Middle frontal gyrus (tissue), 1 donor: Measurements from ENCODE around the gene KPNA6.
"Not testable (repeated sequence)": the region's sequence is repeated elsewhere in the genome, so short reads cannot be mapped to it uniquely, and the experiment has no call there.

Experiments
- DNase-seq: peaks from one replicate; pipeline ENCODE4 v3.0.0-alpha.2; 2015; ENCODE audit warnings: low spot score; ENCODE audit errors: extremely low spot score

KPNA6 gene

DNA sequence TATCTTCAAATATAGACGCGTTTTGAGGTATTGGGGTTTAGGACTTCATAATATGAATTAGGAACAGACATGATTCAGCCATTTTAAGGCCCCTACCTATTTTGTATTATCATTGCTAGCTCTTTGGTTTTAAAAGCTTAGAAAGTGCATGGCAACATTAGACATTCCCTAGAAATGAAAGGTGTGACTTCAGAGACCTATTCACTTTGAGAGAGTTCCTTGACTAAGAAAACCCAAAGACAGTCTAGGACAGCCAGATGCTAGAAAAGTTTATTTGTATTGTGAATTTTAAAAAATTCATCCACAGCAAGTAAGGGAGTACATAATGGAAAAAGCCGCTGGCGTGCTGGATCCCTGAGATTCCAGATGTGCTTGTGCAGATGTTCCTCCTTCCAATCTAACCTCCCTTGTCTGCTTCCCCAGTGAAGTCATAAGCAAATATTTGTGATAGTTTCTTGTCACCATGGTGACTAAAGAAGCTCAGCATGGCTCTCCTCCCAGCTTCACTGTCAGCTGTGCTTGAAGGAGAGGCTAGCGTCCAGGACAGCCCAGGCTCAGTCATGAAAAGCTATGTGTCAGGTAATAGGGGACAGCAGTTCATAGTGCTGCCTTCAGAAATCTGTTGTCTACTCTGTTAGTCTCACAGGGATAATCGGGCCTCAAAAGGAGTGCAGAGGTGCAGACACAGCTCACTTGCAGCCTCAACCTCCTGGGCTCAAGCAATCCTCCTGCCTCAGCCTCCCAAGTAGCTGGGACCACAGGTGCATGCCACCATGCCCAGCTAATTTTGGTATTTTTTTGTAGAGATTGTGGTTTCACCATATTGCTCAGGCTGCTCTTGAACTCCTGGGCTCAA, 34.8 kb downstream of the KPNA6 start:
- no peak for DNase-seq

DNA sequence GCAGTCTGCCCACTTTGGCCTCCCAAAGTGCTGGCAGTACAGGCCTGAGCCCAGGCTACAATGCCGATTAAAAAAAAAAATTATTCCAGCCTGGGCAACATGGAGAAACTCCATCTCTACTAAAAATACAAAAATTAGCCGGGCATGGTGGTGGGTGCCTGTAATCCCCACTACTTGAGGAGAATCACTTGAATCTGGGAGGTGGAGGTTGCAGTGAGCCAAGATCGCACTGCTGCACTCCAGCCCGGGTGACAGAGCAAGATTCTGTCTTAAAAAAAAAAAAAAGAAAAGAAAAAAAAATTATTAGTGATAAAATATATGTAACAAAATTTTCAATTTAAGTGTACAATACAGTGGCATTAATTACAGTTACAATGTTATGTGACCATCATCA, 35.4 kb downstream of the KPNA6 start:
- not testable (repeated sequence) for DNase-seq

DNA sequence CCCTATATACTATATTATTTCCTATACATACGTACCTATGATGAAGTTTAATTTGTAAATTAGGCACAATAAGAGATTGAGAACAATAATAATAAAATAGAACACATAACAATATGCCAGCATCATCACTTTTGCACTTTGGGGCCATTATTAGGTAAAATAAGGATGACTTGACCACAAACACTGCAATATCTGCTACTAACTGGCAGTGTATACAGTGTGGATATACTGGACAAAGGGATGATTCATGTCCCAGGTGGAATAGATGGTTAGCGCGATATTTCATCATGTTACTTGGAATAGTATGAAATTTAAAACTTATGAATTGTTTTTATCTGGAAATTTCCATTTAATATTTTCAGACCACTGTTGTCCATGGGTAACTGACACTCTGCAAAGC, 36.2 kb downstream of the KPNA6 start:
- DNase-seq, result no peak

DNA sequence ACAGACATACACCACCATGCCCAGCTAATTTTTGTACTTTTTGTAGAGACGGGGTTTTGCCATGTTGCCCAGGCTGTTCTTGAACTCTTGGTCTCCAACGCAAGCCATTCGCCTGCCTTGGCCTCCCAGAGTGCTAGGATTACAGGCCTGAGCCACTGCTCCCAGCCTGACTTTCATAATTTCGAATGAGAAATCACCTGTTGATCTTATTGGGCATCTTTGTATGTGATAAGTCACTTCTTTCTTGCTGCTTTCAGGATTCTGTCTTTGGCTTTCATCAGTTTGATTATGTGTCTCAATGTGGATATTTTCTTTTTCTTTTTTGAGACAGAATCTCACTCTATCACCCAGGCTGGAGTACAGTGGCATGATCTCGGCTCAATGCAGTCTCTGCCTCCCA, 39.9 kb downstream of the KPNA6 start:
- not testable (repeated sequence) for DNase-seq

DNA sequence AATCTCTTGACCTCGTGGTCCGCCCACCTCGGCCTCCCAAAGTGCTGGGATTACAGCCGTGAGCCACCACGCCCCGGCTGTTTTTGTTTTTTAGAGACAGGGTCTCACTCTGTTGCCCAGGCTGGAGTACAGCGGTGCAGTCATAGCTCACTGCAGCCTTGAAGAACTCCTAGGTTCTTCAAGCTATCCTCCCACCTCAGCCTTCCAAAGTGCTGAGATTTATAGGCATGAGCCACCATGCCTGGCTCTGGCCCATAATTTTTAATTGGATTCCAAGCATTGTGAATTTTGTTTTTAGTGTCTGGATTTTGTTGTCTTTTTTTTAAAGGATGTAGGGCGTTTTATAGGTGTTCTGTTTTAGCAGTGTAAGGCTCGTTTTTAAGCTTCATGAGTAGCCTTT, 43.0 kb downstream of the KPNA6 start:
- no peak for DNase-seq

DNA sequence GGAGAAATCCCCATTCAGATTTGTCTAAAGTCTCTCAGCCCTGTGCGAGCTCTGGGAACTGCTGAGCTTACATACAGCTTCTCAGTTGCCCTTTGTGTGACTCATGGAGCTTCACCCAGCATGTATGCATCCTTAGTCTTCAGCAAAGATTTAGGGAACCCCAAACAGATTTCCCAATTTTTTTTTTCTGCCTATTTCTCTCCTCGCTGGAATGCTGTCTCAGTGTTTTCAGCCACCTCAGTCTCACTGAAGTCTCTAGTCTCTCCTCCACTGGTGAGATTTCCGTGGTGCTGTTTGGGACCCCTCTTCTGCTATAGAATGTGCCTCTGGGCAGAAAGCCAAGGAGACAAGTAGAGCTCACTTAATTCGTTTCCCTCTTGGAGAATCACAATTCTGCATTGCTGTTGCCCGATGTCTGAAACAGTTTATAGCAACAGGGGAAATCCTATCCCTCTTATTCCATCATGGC, 43.5 kb downstream of the KPNA6 start:
- DNase-seq, result no peak

DNA sequence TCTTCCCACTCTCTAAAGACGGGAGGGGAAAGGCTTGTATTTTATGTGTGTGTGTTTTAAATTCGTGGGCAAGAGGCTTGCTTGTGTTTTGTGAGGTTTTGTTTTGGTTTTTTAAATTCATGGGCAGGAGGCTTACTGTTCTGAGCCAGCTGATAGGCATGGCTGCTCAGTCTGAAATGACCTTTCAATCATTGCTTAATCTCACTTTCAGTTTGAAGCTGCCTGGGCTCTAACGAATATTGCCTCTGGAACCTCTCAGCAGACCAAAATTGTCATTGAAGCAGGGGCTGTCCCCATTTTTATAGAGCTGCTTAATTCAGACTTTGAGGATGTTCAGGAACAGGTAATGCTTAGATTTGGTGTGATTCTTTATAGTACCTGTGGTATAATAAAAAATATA, 51.3 kb downstream of the KPNA6 start:
- DNase-seq, result no peak

DNA sequence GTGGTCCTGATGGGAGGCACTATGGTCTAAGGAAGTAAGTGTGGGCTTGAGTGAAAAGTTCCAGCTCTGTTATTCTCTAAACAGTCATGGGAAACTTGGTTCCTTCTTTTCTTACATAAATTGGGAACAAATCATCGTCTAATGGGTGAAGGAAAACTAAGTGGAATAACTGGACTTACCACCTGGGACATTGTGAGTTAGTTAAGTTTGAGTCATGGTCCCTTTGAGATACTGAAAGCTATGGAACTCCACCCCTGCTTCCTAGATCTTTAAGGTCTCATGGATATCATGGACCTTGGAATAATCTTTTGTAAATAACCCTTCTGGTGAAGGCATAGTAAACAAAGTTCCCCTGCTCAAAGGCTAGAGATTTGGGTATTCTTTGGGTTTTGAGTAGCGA, 55.5 kb downstream of the KPNA6 start:
- no peak for DNase-seq

DNA sequence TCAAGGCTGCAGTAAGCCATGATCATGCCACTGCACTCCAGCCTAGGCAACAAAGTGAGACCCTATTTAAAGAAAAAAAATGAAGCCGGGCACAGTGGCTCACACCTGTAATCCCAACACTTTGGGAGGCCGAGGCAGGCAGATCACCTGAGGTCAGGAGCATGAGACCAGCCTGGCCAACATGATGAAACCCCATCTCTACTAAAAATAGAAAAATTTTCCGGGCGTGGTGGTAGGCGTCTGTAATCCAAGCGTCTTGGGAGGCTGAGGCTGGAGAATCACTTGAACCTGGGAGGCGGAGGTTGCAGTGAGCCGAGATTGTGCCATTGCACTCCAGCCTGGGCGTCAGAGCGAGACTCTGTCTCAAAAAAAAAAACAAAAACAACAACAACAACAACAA, 57.8 kb downstream of the KPNA6 start:
- not testable (repeated sequence) for DNase-seq

DNA sequence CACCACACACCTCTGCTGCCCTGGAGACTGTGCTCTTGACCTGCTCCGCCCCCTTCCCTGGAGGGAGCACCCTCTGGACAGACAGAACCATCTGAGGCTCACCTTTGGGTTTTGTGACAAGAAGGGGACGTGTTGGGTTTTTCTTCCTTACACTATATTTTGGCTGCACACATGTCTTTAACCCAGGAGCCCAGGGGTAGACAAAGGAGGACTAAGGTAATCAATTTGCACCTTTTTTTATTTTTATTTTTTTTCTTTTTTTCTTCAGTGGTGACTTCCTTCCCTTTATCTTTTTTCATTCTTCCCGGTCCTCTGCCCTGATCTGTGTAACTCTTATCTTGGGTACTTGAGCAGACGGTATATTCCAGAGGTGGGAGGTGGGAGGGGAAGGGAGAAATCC, 63.1 kb downstream of the KPNA6 start:
- DNase-seq, result no peak

DNA sequence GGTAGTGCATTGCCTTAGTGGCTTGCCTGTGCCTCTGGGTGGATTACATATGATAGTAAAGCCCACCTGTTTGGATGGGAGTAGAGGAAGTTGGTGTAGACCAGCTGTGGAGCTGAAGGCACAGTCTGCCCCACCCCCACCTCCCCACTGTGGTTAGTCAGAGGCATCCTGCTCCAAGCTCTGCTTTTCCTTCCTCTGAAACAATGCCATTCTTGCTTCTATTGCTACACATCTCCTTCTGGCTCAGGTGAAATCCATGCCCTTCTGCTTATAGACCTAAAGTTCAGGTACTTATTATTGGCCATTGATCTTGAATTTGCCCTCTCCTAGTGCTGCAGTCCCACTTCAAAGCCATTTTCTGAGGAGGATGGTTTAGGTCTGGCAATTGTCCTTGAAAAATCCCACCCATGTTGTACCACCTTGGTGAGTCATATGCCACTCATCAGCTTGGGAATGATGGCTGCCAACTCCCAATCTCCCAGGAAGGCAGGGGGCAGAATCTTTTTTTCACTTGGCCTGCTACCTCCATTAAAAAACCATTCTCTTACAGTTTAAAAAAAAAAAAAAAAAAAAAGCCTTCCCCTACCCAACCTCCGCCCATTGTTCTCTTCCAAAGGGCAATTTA, 64.9 kb downstream of the KPNA6 start:
- no peak for DNase-seq

DNA sequence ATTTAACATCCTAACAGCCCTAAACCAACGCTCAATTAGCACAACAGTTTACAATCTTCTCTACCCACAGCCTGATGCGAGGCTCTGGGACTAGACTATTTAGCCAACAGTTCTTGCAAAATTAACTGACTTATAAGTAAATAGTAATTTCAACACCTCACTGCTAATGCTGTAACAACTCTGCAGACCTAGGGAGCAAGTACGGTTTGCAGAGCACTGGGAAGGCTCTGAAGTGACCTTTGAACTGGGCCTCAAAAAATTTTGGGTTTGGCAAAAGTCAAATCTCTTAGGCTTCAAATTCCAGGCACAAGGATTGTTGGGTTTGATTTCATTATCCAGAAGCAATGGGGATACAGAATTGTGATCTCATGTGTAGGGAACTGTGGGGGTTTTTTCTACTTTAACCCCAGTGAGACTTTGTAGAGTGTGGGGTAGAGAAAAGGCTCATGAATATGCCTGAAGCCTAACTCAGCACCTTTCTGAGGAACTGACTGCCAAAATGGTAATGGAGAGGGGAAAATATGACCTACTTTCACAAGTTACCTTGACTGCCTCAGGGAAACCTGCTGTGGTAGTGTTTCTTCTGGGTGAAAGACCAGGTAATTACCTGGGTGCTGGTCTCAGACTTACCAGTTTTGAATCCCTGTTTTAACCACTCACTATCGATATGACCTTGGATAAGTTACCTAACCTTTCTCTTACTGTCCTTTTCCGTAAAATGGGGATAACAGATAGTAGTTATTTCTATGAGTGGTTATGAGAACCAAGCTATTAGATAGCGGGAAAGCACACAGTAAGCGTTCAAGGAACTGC, 70.7 kb downstream of the KPNA6 start:
- DNase-seq, result no peak

DNA sequence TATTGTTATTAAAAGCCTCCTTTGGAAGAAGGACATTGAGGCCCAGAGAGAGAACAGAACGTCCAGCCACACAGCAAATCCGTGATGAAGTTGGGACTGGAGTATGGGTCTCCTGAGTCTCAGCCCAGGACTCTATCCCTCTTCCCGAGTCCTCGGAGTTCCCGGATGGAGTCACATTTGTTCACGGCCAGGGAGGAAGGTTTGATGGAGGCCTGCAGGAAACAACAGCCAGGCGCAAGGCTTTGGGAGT, 71.3 kb downstream of the KPNA6 start:
- DNase-seq, result no peak

DNA sequence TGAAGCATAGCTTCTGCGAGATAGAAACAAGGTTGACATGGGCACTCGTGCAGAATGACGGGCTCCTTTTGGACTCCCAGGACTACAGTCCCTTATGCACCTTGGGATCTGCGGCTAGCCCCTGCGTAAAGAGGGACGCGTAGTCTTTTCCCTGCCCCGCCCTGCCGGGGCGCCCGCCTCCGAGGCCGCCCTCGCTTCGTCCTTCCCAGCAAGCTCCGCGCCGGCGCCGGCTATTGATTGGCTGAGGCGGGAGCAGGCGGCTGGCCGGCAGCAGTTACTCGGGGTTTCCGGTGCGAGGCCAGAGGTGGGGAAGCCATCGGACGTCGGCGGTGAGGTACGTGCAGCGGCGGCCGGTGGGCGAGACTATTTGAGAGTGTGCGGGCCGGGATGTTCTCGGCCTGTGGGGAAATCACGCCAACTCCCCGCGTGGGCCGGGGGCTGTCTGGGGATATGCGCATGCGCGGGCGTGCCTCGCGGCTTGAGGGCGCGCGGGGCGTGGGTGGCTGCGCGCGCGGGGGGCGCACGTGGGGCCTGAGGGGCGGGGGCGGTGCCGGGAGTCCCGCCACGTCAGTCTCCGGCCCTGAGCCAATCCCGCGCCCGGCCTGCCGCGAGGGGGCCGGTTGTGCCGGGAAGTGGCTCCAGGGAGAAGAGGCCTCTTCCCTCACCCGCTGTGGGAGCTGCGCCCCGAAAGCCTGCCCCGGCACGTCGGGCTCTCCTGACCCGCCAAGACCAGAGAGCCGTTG, 71.8 kb downstream of the KPNA6 start, which contains the start of gene TXLNA:
TXLNA (plus strand) TSS at position 233 of the 743 bp plus-strand sequence. CDS start 671 bp downstream, outside the sequence.
- peak; percentile 84 for DNase-seq

DNA sequence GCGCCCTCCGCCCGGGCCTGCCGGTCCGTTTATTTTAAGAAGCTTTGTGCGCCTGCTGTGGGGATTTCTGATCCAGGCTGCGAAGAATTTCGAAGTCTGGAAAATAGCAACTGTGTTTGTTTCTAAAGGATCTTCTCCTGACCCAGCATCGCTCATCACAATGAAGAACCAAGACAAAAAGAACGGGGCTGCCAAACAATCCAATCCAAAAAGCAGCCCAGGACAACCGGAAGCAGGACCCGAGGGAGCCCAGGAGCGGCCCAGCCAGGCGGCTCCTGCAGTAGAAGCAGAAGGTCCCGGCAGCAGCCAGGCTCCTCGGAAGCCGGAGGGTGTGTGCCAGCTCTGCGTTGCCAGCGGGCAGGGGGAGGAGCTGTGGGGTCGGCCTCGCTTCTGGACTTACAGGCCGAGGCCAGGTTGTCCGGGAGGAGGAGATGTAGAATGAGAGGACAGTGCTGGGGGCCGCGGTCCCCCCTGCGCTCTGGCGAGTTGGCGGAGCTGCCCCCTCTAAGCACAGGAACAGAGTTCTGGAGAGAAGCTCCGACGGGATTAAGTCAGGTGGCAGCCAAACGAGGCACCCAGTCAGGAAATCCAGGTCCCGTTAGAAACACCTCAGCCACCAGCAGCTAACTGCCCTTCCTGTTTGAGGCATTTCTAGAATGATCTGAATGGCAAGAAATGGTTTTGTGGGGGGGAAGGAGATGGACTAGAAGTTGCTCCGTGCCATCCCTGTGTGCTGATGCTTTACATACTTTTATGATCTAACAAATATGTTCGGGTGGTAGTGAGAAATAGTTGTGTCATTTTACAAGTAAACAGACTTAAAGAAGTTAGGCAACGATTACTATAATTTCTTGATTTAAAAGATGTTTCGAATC, 72.6 kb downstream of the KPNA6 start:
- DNase-seq, result no peak

DNA sequence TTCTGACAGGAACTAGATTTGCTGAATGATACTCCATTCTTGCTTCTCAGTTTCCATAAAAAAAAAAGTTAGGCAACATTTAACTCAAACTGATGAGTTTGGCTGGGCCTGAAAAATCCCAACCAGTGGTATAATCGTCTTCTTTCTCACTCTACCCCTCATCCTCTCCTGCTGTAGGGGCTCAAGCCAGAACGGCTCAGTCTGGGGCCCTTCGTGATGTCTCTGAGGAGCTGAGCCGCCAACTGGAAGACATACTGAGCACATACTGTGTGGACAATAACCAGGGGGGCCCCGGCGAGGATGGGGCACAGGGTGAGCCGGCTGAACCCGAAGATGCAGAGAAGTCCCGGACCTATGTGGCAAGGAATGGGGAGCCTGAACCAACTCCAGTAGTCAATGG, 73.2 kb downstream of the KPNA6 start:
- DNase-seq, result no peak

DNA sequence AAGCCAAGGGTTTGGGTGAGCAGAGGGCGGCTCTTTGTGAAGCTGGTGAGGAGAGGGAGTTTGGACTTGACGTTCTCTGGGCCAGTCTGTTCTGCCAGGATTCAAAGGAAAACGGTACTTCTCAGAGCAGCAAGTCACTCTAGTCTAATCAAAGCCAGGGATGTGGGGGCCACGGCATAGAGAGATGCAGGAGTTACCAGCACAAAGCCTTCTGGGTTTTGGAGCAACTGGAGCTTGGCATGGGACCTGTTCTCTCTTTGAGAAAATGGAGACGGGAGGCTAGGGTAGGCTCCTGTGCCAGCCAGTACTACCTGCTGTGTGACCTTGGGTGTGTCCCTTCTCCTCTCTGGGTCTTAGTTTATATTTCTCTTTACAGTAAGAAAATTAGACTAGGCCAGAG, 73.7 kb downstream of the KPNA6 start:
- DNase-seq, result no peak

DNA sequence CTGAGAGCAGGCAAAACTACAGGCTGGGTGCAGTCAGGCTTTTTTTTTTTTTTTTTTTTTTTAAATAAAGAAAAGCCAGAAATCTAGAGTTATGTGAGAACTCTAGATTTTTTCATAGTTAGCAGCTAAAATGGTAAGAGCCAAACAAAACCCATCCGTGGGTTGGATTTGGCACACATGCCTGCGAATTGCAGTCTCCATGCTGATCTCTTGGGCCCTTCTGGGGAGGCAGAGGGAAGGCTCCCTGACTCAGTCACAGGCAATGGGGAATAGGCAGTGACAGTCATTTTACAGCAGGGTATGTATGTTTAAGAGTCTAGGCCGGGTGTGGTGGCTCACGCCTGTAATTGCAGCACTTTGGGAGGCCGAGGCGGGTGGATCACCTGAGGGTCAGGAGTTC, 74.2 kb downstream of the KPNA6 start:
- no peak for DNase-seq

DNA sequence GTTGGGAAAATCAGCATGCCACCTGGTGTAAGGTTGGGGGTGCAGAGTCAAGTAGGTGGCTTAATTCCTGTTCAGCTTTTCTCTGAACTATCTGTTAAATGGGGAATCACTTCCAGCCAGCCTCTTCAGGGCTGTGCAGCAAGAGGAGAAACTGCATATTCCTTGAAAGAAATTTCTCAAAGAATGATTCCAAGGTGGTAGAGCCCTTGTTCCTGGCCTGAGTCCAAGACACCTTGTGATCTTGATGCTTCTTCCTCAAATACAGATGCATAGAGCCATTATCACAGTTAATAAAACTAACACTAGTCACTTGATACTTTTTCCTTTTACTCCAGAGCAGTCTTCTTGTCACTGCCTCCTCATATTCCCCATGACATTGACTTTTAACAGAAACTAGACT, 76.8 kb downstream of the KPNA6 start:
- DNase-seq, result no peak

DNA sequence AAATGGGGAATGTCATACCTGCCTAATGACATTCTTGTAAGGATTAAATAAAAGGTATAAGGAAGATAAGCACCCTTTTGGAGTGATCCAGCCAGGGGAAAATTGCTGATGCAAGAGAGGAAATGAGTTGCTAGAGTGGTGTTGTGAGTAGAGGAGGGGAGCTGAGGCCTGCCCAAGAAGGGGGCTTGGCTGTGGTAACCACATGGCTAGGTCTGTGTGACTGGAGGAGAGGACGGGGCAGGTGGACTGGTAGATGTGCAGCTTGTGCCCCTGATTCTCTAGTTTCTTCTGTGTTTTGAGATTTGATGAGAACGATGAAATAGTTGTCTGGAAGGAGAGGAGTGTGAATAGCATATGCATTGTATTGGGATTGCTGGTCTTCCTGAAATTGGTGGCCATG, 78.2 kb downstream of the KPNA6 start:
- DNase-seq, result no peak

DNA sequence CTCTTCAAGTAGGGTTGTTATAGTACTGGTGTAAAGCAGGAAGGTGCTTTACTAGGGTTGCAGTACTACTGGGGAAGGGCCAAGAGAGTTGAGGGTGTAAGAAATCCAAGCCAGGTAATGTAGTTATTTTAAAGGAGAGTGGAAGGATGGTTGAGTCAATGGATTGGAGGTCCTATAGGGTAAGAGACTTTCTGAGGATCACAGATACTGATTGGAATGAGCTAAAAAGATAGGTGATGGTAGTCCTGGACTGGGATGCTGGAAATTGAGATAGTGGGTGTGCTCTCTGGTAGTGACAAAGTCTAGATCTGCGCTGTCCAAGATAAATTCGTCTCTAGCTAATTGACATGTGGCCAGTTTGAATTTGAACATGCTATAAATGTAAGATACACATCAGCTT, 78.6 kb downstream of the KPNA6 start:
- no peak for DNase-seq
